Measurements from ENCODE around the gene PACRG. TPM values are rescaled to one million over a fixed set of nuclear protein-coding genes. Genes with fewer than 3 reads are reported as not detected.

The PACRG gene
- total RNA-seq, 1 experiment from 2014 or later, result not detected

GRCh38 chr6:163261361-163261760, 533.6 kb downstream of the PACRG start:
- Mint-ChIP-seq H3K27ac (ENCODE audit: unreplicated experiment) (no peak overlapping the region), H3K4me3 (ENCODE audit: unreplicated experiment) (no peak overlapping the region), H3K27me3 (ENCODE audit: insufficient read depth, unreplicated experiment) (no peaks in the 10 kb centered on the region), H3K4me1 (ENCODE audit: low read depth, unreplicated experiment) (no peaks in the 10 kb centered on the region), H3K36me3 (ENCODE audit: insufficient read depth, unreplicated experiment) (no peaks in the 10 kb centered on the region), H3K9me3 (ENCODE audit: unreplicated experiment) (no peaks in the 10 kb centered on the region)
- no TSS peak for BruUV-seq (replicated peaks)
- no peaks in the 10 kb centered on the region for H3K27me3 ChIP-seq (replicated peaks; ENCODE audit: control insufficient read depth, insufficient read depth, low read length)
- ChIA-PET POLR2A (no interaction called here), CTCF (no interaction called here)
- intact Hi-C loops (cut with micrococcal nuclease; ENCODE audit: unreplicated experiment), result no loop called here
- H3K9me3 ChIP-seq, result no peaks in the 10 kb centered on the region
- H3K4me3 ChIP-seq (ENCODE audit: low read depth, low read length), result no peak overlapping the region
- TF ChIP-seq CTCF (IDR thresholded peaks at IDR 0.05; ENCODE audit: insufficient read depth in 1 of 2, low read depth in 1 of 2, low read length in 1 of 2, severe bottlenecking in 1 of 2, unreplicated experiment in 1 of 2), result no peak
- H3K36me3 ChIP-seq (ENCODE audit: control insufficient read depth, insufficient read depth, low read length), result no peaks in the 10 kb centered on the region
- DNase-seq, result no peak
- no peaks in the 10 kb centered on the region for H3K4me1 ChIP-seq

DNA sequence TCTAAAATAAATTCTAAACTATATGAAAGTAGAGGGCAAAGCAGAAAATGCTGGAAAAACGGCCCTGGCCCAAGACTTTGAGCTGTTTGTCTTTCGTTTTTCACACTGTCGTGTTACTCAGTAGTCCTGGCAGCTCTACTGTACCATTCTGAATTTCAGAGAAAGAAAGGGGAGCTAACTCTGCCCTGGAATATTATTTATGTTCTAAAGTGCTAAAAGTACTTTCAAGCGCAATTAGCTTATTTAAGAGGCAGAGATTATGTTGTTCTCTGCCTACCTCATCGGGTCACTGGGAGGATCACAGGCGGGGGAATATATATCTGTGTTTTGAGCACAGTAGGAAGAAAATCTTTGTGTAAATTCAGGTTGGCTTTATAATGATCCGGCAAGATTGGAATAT, 534.3 kb downstream of the PACRG start:
- Mint-ChIP-seq H3K9me3 (ENCODE audit: unreplicated experiment) (no peaks in the 10 kb centered on the region), H3K27me3 (ENCODE audit: insufficient read depth, unreplicated experiment) (no peaks in the 10 kb centered on the region), H3K4me1 (ENCODE audit: low read depth, unreplicated experiment) (no peaks in the 10 kb centered on the region), H3K4me3 (ENCODE audit: unreplicated experiment) (no peak overlapping the region), H3K36me3 (ENCODE audit: insufficient read depth, unreplicated experiment) (no peaks in the 10 kb centered on the region), H3K27ac (ENCODE audit: unreplicated experiment) (no peak overlapping the region)
- no peak overlapping the region for H3K4me3 ChIP-seq (ENCODE audit: low read depth, low read length)
- H3K9me3 ChIP-seq, result no peaks in the 10 kb centered on the region
- intact Hi-C loops (cut with micrococcal nuclease; ENCODE audit: unreplicated experiment), result no loop called here
- H3K36me3 ChIP-seq (ENCODE audit: control insufficient read depth, insufficient read depth, low read length), result no peaks in the 10 kb centered on the region
- ChIA-PET CTCF (no interaction called here), POLR2A (no interaction called here)
- TF ChIP-seq CTCF (IDR thresholded peaks at IDR 0.05; ENCODE audit: insufficient read depth in 1 of 2, low read depth in 1 of 2, low read length in 1 of 2, severe bottlenecking in 1 of 2, unreplicated experiment in 1 of 2), result no peak
- DNase-seq, result no peak
- BruUV-seq (replicated peaks), result no TSS peak
- no peaks in the 10 kb centered on the region for H3K27me3 ChIP-seq (replicated peaks; ENCODE audit: control insufficient read depth, insufficient read depth, low read length)
- H3K4me1 ChIP-seq, result no peaks in the 10 kb centered on the region

GRCh38 chr6:163263196-163263595, 535.4 kb downstream of the PACRG start:
- Histone ChIP-seq H3K4me3 (ENCODE audit: low read depth, low read length) (no peak overlapping the region), H3K9me3 (no peaks in the 10 kb centered on the region), H3K27me3 (replicated peaks; ENCODE audit: control insufficient read depth, insufficient read depth, low read length) (no peaks in the 10 kb centered on the region), H3K4me1 (no peaks in the 10 kb centered on the region), H3K36me3 (ENCODE audit: control insufficient read depth, insufficient read depth, low read length) (no peaks in the 10 kb centered on the region)
- no TSS peak for BruUV-seq (replicated peaks)
- POLR2A ChIA-PET, result no interaction called here
- TF ChIP-seq CTCF (IDR thresholded peaks at IDR 0.05; ENCODE audit: insufficient read depth in 1 of 2, low read depth in 1 of 2, low read length in 1 of 2, severe bottlenecking in 1 of 2, unreplicated experiment in 1 of 2), result no peak
- Mint-ChIP-seq H3K27ac (ENCODE audit: unreplicated experiment) (no peak overlapping the region), H3K9me3 (ENCODE audit: unreplicated experiment) (no peaks in the 10 kb centered on the region), H3K27me3 (ENCODE audit: insufficient read depth, unreplicated experiment) (no peaks in the 10 kb centered on the region), H3K4me3 (ENCODE audit: unreplicated experiment) (no peak overlapping the region), H3K4me1 (ENCODE audit: low read depth, unreplicated experiment) (no peaks in the 10 kb centered on the region), H3K36me3 (ENCODE audit: insufficient read depth, unreplicated experiment) (no peaks in the 10 kb centered on the region)
- no peak for DNase-seq
- CTCF ChIA-PET, result no interaction called here
- intact Hi-C loops (cut with micrococcal nuclease; ENCODE audit: unreplicated experiment), result no loop called here

Measured in Caco-2 (cell line).